HCT116 (cell line): ENCODE results near the gene GIT1.

Source experiments
- CTCF ChIP-seq, 3 experiments: fragments of 200-600 bp in 1 of 3; sonication (generic) in 1 of 3; IDR thresholded peaks in 2 of 3; conservative IDR thresholded peaks in 1 of 3; 2 replicates each; pipeline ENCODE4 v1.5.1; 2012 to 2017; ENCODE audit warnings: low read depth in 2 of 3, low read length in 2 of 3, antibody characterized with exemption in 1 of 3, borderline replicate concordance in 1 of 3, control low read depth in 1 of 3, mild to moderate bottlenecking in 1 of 3, mixed read lengths in 1 of 3, mixed run types in 1 of 3, moderate library complexity in 1 of 3; ENCODE audit not compliant: insufficient read depth in 1 of 3
- EGR1 ChIP-seq: IDR thresholded peaks from 2 replicates; pipeline ENCODE4 v1.6.1; 2012; ENCODE audit warnings: low read depth
- ELF1 ChIP-seq: IDR thresholded peaks from 2 replicates; pipeline ENCODE4 v1.6.1; 2012; ENCODE audit warnings: low read depth, borderline replicate concordance
- EZH2 ChIP-seq: fragments of 200-600 bp; sonication (generic); IDR thresholded peaks from 2 replicates; pipeline ENCODE4 v1.6.1; 2017; ENCODE audit warnings: antibody characterized with exemption, mixed run types
- EZH2phosphoT487 ChIP-seq: fragments of 200-600 bp; IDR thresholded peaks from 2 replicates; pipeline ENCODE4 v1.6.1; 2018; ENCODE audit warnings: antibody characterized with exemption, borderline replicate concordance
- JUND ChIP-seq: IDR thresholded peaks from 2 replicates; pipeline ENCODE4 v1.6.1; 2012
- POLR2A ChIP-seq: IDR thresholded peaks from 2 replicates; pipeline ENCODE4 v1.7.0; 2011; ENCODE audit warnings: borderline replicate concordance; ENCODE audit not compliant: insufficient read depth, insufficient read length; ENCODE audit errors: extremely low read depth
- POLR2AphosphoS5 ChIP-seq: IDR thresholded peaks from 2 replicates; pipeline ENCODE4 v1.6.1; 2011; ENCODE audit warnings: mild to moderate bottlenecking, low read depth, low read length, moderate library complexity
- REST ChIP-seq: IDR thresholded peaks from 2 replicates; pipeline ENCODE4 v1.6.1; 2012; ENCODE audit warnings: low read depth
- SIN3A ChIP-seq: IDR thresholded peaks from 2 replicates; pipeline ENCODE4 v1.6.1; 2012; ENCODE audit warnings: low read depth
- SRF ChIP-seq: IDR thresholded peaks from 2 replicates; pipeline ENCODE4 v1.6.1; 2012; ENCODE audit warnings: low read depth
- TCF7L2 ChIP-seq: IDR thresholded peaks from 2 replicates; pipeline ENCODE4 v1.7.0; 2011; ENCODE audit warnings: borderline replicate concordance, inconsistent platforms; ENCODE audit not compliant: insufficient read depth, insufficient read length; ENCODE audit errors: extremely low read depth
- YY1 ChIP-seq: IDR thresholded peaks from 2 replicates; pipeline ENCODE4 v1.6.1; 2011; ENCODE audit warnings: low read length, low read depth, moderate library complexity, mild to moderate bottlenecking; ENCODE audit not compliant: insufficient replicate concordance; ENCODE audit errors: extremely low read depth
- ZNF274 ChIP-seq: fragments of 200-500 bp; sonication (Bioruptor generic); IDR thresholded peaks from 2 replicates; pipeline ENCODE4 v1.6.1; 2014; ENCODE audit warnings: mild to moderate bottlenecking, low read depth, low read length, inconsistent platforms

GRCh38 chr17:29624586-29624985 is 35.1 kb upstream of the GIT1 start:
- TF ChIP-seq YY1: no peak
- no peak for TF ChIP-seq CTCF (IDR thresholded peaks at IDR 0.05 in 2 of 3, conservative IDR thresholded peaks at IDR 0.05 in 1 of 3; ENCODE audit: borderline replicate concordance in 1 of 3, insufficient read depth in 1 of 3, low read depth in 2 of 3, low read length in 2 of 3)
- no peak for TF ChIP-seq POLR2AphosphoS5
- no peak for TF ChIP-seq EZH2
- no peak for TF ChIP-seq POLR2A
- no peak for TF ChIP-seq REST
- TF ChIP-seq EZH2phosphoT487: no peak
- no peak for TF ChIP-seq EGR1
- TF ChIP-seq JUND: no peak
- TF ChIP-seq TCF7L2: no peak
- no peak for TF ChIP-seq SRF
- TF ChIP-seq SIN3A: no peak
- TF ChIP-seq ELF1: no peak
- no peak for TF ChIP-seq ZNF274
